ENCODE results near the gene CTLA4. TPM values are rescaled to one million over a fixed set of nuclear protein-coding genes. Genes with fewer than 3 reads are reported as not detected.

CTLA4 gene
- total RNA-seq, 1 donor from 2014 or later = 0.11 TPM

GRCh38 chr2:203918839-203919238 is 51.3 kb downstream of the CTLA4 start:
- intact Hi-C loops (cut with micrococcal nuclease) = no loop called here
- no peak overlapping the region for H3K27ac ChIP-seq (replicated peaks)

More at GRCh38 chr2:203918839-203919238, 51.3 kb downstream of the CTLA4 start:
- H3K4me3 ChIP-seq = no peak overlapping the region
- no peak for TF ChIP-seq CTCF (IDR thresholded peaks at IDR 0.05; ENCODE audit: borderline replicate concordance)
- no peak for DNase-seq
- no peaks in the 10 kb centered on the region for H3K27me3 ChIP-seq (ENCODE audit: low read depth)
- peaks cover 8% of the 10 kb centered on the region for H3K4me1 ChIP-seq
- no peaks in the 10 kb centered on the region for H3K36me3 ChIP-seq
- no peaks in the 10 kb centered on the region for H3K9me3 ChIP-seq (replicated peaks)

Other genes with a start within 250 kb of the CTLA4 start
- gene CD28, start 161.1 kb upstream of the CTLA4 start, total RNA-seq = 0.77 TPM
- not detected for gene ICOS, start 69.0 kb downstream of the CTLA4 start, total RNA-seq